NCI-H2196 (cell line): ENCODE results near the gene TMEM95.
"Not testable (repeated sequence)": the region's sequence is repeated elsewhere in the genome, so short reads cannot be mapped to it uniquely, and the experiment has no call there.

Experiments
- DNase-seq: peaks from one replicate; lab custom pipeline; 2025; ENCODE audit not compliant: unreplicated experiment; lab: John Stamatoyannopoulos, UW

The TMEM95 gene

GRCh38 chr17:7346761-7347614 is 8.0 kb upstream of the TMEM95 start:
- DNase-seq, result no peak

GRCh38 chr17:7347630-7348477 is 7.1 kb upstream of the TMEM95 start:
- DNase-seq, result no peak

- DNase-seq, result no peak
These were observed 6.3 kb upstream of the TMEM95 start for GRCh38 chr17:7348478-7349242.

- DNase-seq, result peak; percentile 53
These were observed 3.1 kb upstream of the TMEM95 start, which contains the start of gene KCTD11 for GRCh38 chr17:7351665-7352502. TSS of gene KCTD11 (plus strand) at chr17:7352162.

- DNase-seq, result no peak
These were observed 2.5 kb upstream of the TMEM95 start for GRCh38 chr17:7352503-7352889.

- DNase-seq, result no peak
These were observed 1.9 kb upstream of the TMEM95 start for GRCh38 chr17:7352910-7353635.

GRCh38 chr17:7354262-7354843 is 603 bp upstream of the TMEM95 start:
- no peak for DNase-seq

GRCh38 chr17:7355573-7355972 is 617 bp downstream of the TMEM95 start:
- DNase-seq, result no peak

GRCh38 chr17:7356072-7356549 is 1.2 kb downstream of the TMEM95 start:
- peak; percentile 65 for DNase-seq

- DNase-seq, result no peak
These were observed 1.8 kb downstream of the TMEM95 start for GRCh38 chr17:7356756-7357155.

GRCh38 chr17:7357381-7357780 is 2.4 kb downstream of the TMEM95 start:
- no peak for DNase-seq

- no peak for DNase-seq
These were observed 7.0 kb downstream of the TMEM95 start for GRCh38 chr17:7361906-7362305.

GRCh38 chr17:7363311-7363710 is 8.4 kb downstream of the TMEM95 start:
- DNase-seq, result no peak

- not testable (repeated sequence) for DNase-seq
These were observed 11.0 kb downstream of the TMEM95 start for GRCh38 chr17:7365963-7366362.

GRCh38 chr17:7367083-7367482 is 12.1 kb downstream of the TMEM95 start:
- DNase-seq, result no peak

- DNase-seq, result no peak
These were observed 13.1 kb downstream of the TMEM95 start for GRCh38 chr17:7367918-7368598.

- DNase-seq, result not testable (repeated sequence)
These were observed 13.6 kb downstream of the TMEM95 start for GRCh38 chr17:7368599-7368994.

GRCh38 chr17:7369825-7370224 is 14.9 kb downstream of the TMEM95 start:
- no peak for DNase-seq

- DNase-seq, result no peak
These were observed 15.9 kb downstream of the TMEM95 start for GRCh38 chr17:7370853-7371252.
